Fibroblast of lung (primary cell): ENCODE data around the gene FRMPD2. TPM values are rescaled to one million over a fixed set of nuclear protein-coding genes. Genes with fewer than 3 reads are reported as not detected.

Experiments used
- DNase-seq, 2 donors: peaks; one replicate each; pipeline versions ENCODE4 v3.0.0 to v3.0.0-alpha.2; 2010; ENCODE audit warnings: low read depth in 2 of 2
- H2AFZ ChIP-seq: 2 replicates; pipeline ENCODE4 v1.5.1; 2012; ENCODE audit warnings: low read length, control low read depth, inconsistent platforms
- H3K27ac ChIP-seq: 2 replicates; pipeline ENCODE4 v1.5.1; 2011; ENCODE audit warnings: low read length, control low read depth; ENCODE audit not compliant: insufficient read depth
- H3K27me3 ChIP-seq: 2 replicates; pipeline ENCODE4 v1.5.1; 2011; ENCODE audit warnings: mild to moderate bottlenecking, low read length; ENCODE audit not compliant: control insufficient read depth, insufficient read depth
- H3K36me3 ChIP-seq: 2 replicates; pipeline ENCODE4 v1.5.1; 2011; ENCODE audit warnings: low read length; ENCODE audit not compliant: control insufficient read depth, insufficient read depth
- H3K4me1 ChIP-seq: 2 replicates; pipeline ENCODE4 v1.5.1; 2011; ENCODE audit warnings: low read length; ENCODE audit not compliant: control insufficient read depth, insufficient read depth; ENCODE audit errors: extremely low read depth
- H3K4me2 ChIP-seq: 2 replicates; pipeline ENCODE4 v1.5.1; 2011; ENCODE audit warnings: low read length, control low read depth; ENCODE audit not compliant: insufficient read depth; ENCODE audit errors: extremely low read depth
- H3K4me3 ChIP-seq, 4 experiments: fragments of 200-600 bp in 1 of 4; sonication (generic) in 1 of 4; replicated peaks in 1 of 4; 2 replicates each; pipeline ENCODE4 v1.5.1; 2011 to 2016; ENCODE audit warnings: low read length in 4 of 4, low read depth in 3 of 4, mild to moderate bottlenecking in 3 of 4, control low read depth in 2 of 4, inconsistent platforms in 1 of 4, mixed read lengths in 1 of 4; ENCODE audit not compliant: insufficient read depth in 1 of 4; ENCODE audit errors: control extremely low read depth in 1 of 4
- H3K79me2 ChIP-seq: 2 replicates; pipeline ENCODE4 v1.5.1; 2012; ENCODE audit warnings: mild to moderate bottlenecking, low read length, inconsistent platforms; ENCODE audit not compliant: control insufficient read depth, insufficient read depth
- H3K9ac ChIP-seq: 2 replicates; pipeline ENCODE4 v1.5.1; 2011; ENCODE audit warnings: mild to moderate bottlenecking, low read length, control low read depth; ENCODE audit not compliant: insufficient read depth
- H3K9me3 ChIP-seq: 2 replicates; pipeline ENCODE4 v1.5.1; 2012; ENCODE audit warnings: low read depth, low read length; ENCODE audit not compliant: control insufficient read depth, insufficient read depth
- H4K20me1 ChIP-seq: 2 replicates; pipeline ENCODE4 v1.5.1; 2011; ENCODE audit warnings: low read length; ENCODE audit not compliant: control insufficient read depth, insufficient read depth; ENCODE audit errors: extremely low read depth
- EZH2 ChIP-seq: IDR thresholded peaks from 2 replicates; pipeline ENCODE4 v1.5.1; 2012; ENCODE audit warnings: low read length, control low read depth, mild to moderate bottlenecking; ENCODE audit errors: missing control alignments
- polyA plus RNA-seq, 2 donors: library from polyadenylated mRNA; depleted of rRNA in 1 of 2; stranded (reverse) in 1 of 2; unstranded in 1 of 2; fragments of >200 nt; gene quantifications; 2 replicates each; pipeline ENCODE4 v1.2.1, GENCODE V29; 2011 to 2012; ENCODE audit warnings: missing spikeins in 1 of 2
- total RNA-seq: library from RNA; depleted of rRNA; stranded (reverse); fragments of >200 nt; gene quantifications from 2 replicates; pipeline ENCODE4 v1.2.1, GENCODE V29; 2014
- TF ChIP-seq, protein P1 (sequence below), 2 donors: IDR thresholded peaks in 1 of 2; conservative IDR thresholded peaks in 1 of 2; 1 replicate in 1 of 2; 2 replicates in 1 of 2; pipeline ENCODE4 v1.5.1; 2011 to 2012; ENCODE audit warnings: low read length in 2 of 2, control low read depth in 1 of 2, inconsistent platforms in 1 of 2, low read depth in 1 of 2, mild to moderate bottlenecking in 1 of 2

FRMPD2 gene
- total and polyA plus RNA-seq, 2 donors (not counting 1 experiment from before 2014, with no cell fraction given): 0.16 TPM; not detected in 1

- H3K4me1 ChIP-seq: no peaks in the 10 kb centered on the region
- H3K36me3 ChIP-seq: no peaks in the 10 kb centered on the region
- H3K79me2 ChIP-seq: no peaks in the 10 kb centered on the region
- no peak for TF ChIP-seq EZH2
- TF ChIP-seq, protein P1, sequence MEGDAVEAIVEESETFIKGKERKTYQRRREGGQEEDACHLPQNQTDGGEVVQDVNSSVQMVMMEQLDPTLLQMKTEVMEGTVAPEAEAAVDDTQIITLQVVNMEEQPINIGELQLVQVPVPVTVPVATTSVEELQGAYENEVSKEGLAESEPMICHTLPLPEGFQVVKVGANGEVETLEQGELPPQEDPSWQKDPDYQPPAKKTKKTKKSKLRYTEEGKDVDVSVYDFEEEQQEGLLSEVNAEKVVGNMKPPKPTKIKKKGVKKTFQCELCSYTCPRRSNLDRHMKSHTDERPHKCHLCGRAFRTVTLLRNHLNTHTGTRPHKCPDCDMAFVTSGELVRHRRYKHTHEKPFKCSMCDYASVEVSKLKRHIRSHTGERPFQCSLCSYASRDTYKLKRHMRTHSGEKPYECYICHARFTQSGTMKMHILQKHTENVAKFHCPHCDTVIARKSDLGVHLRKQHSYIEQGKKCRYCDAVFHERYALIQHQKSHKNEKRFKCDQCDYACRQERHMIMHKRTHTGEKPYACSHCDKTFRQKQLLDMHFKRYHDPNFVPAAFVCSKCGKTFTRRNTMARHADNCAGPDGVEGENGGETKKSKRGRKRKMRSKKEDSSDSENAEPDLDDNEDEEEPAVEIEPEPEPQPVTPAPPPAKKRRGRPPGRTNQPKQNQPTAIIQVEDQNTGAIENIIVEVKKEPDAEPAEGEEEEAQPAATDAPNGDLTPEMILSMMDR (conservative IDR thresholded peaks at IDR 0.05 in 1 of 2, IDR thresholded peaks at IDR 0.05 in 1 of 2; ENCODE audit: low read depth in 1 of 2, low read length in 2 of 2): no peak
- no peak overlapping the region for H3K4me3 ChIP-seq
- no peaks in the 10 kb centered on the region for H3K9me3 ChIP-seq
- H2AFZ ChIP-seq: no peak overlapping the region
- no peaks in the 10 kb centered on the region for H4K20me1 ChIP-seq
- H3K27ac ChIP-seq: no peak overlapping the region
- H3K27me3 ChIP-seq: peaks cover 15% of the 10 kb centered on the region
- H3K4me2 ChIP-seq: no peak overlapping the region
- no peak overlapping the region for H3K9ac ChIP-seq
- no peak for DNase-seq
Measured at GRCh38 chr10:48290286-48290685, 15.8 kb upstream of the FRMPD2 start.

DNA sequence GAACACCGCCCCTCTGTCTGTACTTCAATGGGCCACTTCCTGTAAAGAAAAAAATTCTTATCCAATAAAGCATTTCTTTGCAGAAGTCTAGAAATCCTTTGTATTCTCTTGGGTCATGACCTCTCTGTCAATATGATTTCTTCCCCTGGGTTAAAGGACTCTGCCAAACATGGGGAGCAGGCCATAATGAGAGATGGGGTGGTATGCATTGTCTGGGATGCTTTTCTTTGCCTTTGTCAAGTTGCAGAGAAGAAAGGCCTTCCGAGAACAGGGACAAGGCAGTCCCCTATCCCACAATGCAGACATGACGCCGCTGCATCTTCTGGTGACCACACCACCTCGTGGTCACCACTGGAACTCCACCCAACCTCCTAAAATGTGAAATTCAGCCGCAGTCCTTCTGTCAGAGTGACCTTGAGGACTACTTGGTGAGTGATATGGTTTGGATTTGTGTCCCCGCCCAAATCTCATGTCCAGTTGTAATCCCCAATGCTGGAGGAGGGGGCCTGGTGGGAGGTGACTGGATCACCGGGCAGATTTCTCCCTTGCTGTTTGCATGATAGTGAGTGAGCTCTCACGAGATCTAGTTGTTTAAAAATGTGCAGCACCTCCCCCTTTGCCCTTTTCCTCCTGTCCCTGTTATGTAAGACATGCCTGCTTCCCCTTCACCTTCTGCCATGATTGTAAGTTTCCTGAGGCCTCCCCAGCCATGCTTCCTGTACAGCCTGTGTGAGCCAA, 15.2 kb upstream of the FRMPD2 start:
- DNase-seq: peak; percentile 33 to 44
- no peaks in the 10 kb centered on the region for H4K20me1 ChIP-seq
- H3K4me3 ChIP-seq: no peak overlapping the region
- H3K4me1 ChIP-seq: no peaks in the 10 kb centered on the region
- no peaks in the 10 kb centered on the region for H3K79me2 ChIP-seq
- no peaks in the 10 kb centered on the region for H3K36me3 ChIP-seq
- H3K4me2 ChIP-seq: no peak overlapping the region
- H2AFZ ChIP-seq: no peak overlapping the region
- no peak overlapping the region for H3K27ac ChIP-seq
- H3K9ac ChIP-seq: no peak overlapping the region
- no peaks in the 10 kb centered on the region for H3K9me3 ChIP-seq
- TF ChIP-seq EZH2: no peak
- TF ChIP-seq, protein P1 (conservative IDR thresholded peaks at IDR 0.05 in 1 of 2, IDR thresholded peaks at IDR 0.05 in 1 of 2; ENCODE audit: low read depth in 1 of 2, low read length in 2 of 2): peak; percentile 72 to 82
- peaks cover 17% of the 10 kb centered on the region for H3K27me3 ChIP-seq

- H3K79me2 ChIP-seq: no peaks in the 10 kb centered on the region
- no peak overlapping the region for H3K4me2 ChIP-seq
- no peak overlapping the region for H3K4me3 ChIP-seq
- TF ChIP-seq EZH2: no peak
- TF ChIP-seq, protein P1 (conservative IDR thresholded peaks at IDR 0.05 in 1 of 2, IDR thresholded peaks at IDR 0.05 in 1 of 2; ENCODE audit: low read depth in 1 of 2, low read length in 2 of 2): no peak
- no peak overlapping the region for H3K9ac ChIP-seq
- no peak overlapping the region for H2AFZ ChIP-seq
- DNase-seq: peak in 1 of 2 donors; percentile 44
- H3K27me3 ChIP-seq: peaks cover 18% of the 10 kb centered on the region
- H3K36me3 ChIP-seq: no peaks in the 10 kb centered on the region
- no peaks in the 10 kb centered on the region for H3K4me1 ChIP-seq
- no peaks in the 10 kb centered on the region for H4K20me1 ChIP-seq
- H3K9me3 ChIP-seq: no peaks in the 10 kb centered on the region
- no peak overlapping the region for H3K27ac ChIP-seq
Measured at GRCh38 chr10:48288661-48289060, 14.2 kb upstream of the FRMPD2 start.
